Thymus (tissue), 11 donors: ENCODE results near the gene TMEM233. TPM values are rescaled to one million over a fixed set of nuclear protein-coding genes. Genes with fewer than 3 reads are reported as not detected.
"Not testable (repeated sequence)": the region's sequence is repeated elsewhere in the genome, so short reads cannot be mapped to it uniquely, and the experiment has no call there.

Source experiments
- DNase-seq, 9 donors: peaks; one replicate each; pipeline ENCODE4 v3.0.0-alpha.2; 2013; ENCODE audit warnings: low spot score in 9 of 9, low read depth in 6 of 9, missing footprints in 1 of 9
- H3K27ac ChIP-seq, 2 donors: one replicate each; pipeline ENCODE4 v1.5.1; 2013; ENCODE audit warnings: control low read depth in 1 of 2, low read depth in 1 of 2, low read length in 1 of 2, mild to moderate bottlenecking in 1 of 2, moderate library complexity in 1 of 2
- H3K27me3 ChIP-seq, 2 donors: one replicate each; pipeline ENCODE4 v1.5.1; 2013; ENCODE audit warnings: low read length in 1 of 2; ENCODE audit not compliant: control insufficient read depth in 2 of 2, insufficient read depth in 1 of 2
- H3K36me3 ChIP-seq, 2 donors: one replicate each; pipeline ENCODE4 v1.5.1; 2013; ENCODE audit warnings: low read length in 1 of 2, mild to moderate bottlenecking in 1 of 2, moderate library complexity in 1 of 2; ENCODE audit not compliant: control insufficient read depth in 2 of 2, insufficient read depth in 2 of 2
- H3K4me1 ChIP-seq, 2 donors: one replicate each; pipeline ENCODE4 v1.5.1; 2013; ENCODE audit warnings: low read length in 2 of 2; ENCODE audit not compliant: control insufficient read depth in 2 of 2, insufficient read depth in 2 of 2
- H3K4me3 ChIP-seq, 2 donors: one replicate each; pipeline ENCODE4 v1.5.1; 2013; ENCODE audit warnings: low read length in 2 of 2, control low read depth in 1 of 2, mild to moderate bottlenecking in 1 of 2
- H3K9me3 ChIP-seq, 2 donors: one replicate each; pipeline ENCODE4 v1.5.1; 2013; ENCODE audit warnings: low read length in 1 of 2, mild to moderate bottlenecking in 1 of 2; ENCODE audit not compliant: control insufficient read depth in 2 of 2, insufficient read depth in 1 of 2
- WGBS: extraction: QIAGEN DNeasy Blood & Tissue Kit; methylation state at CpG from one replicate; pipeline ENCODE4 v1.1.7; 2013; 5-methylcytosine and 5-hydroxymethylcytosine counted together
- polyA plus RNA-seq: library from polyadenylated mRNA; stranded (reverse); fragments of 200-250 nt; gene quantifications from one replicate; pipeline ENCODE4 v1.2.3, GENCODE V29; 2013
- total RNA-seq: library from RNA; stranded (reverse); fragments of 120-200 nt; gene quantifications from one replicate; pipeline ENCODE4 v1.2.4, GENCODE V29; 2013
- donor health status: healthy.

The TMEM233 gene
- total and polyA plus RNA-seq, 2 donors, result 1.1 to 1.7 TPM

DNA sequence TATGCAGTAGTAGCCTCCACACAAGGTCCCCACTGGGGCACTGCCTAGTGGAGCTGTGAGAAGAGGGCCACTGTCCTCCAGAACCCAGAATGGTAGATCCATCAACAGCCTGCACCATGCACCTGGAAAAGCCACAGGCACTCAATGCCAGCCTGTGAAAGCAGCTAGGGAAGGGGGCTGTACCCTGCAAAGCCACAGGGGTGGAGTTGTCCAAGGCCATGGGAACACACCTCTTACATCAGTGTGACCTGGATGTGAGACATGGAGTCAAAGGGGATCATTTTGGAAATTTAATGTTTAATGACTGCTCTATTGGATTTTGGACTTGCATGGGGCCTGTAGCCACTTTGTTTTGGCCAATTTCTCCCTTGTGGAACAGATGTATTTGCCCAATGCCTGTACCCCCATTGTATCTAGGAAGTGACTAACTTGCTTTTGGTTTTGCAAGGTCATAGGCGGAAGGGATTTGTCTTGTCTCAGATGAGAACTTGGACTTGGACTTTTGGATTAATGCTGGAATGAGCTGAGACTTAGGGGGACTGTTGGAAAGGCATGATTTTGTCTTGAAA, 24.8 kb downstream of the TMEM233 start:
- not testable (repeated sequence) for H3K27me3 ChIP-seq, DNase-seq, H3K4me3 ChIP-seq, H3K4me1 ChIP-seq, H3K36me3 ChIP-seq, H3K9me3 ChIP-seq, H3K27ac ChIP-seq
- 100% methylated on average over 1 of the region's 1 CpG for WGBS

- WGBS, result 28% methylated on average over 1 of the region's 1 CpG
- no peaks in the 10 kb centered on the region for H3K27me3 ChIP-seq
- DNase-seq, result no peak
- no peaks in the 10 kb centered on the region for H3K4me1 ChIP-seq
- H3K4me3 ChIP-seq, result no peak overlapping the region
- no peaks in the 10 kb centered on the region for H3K36me3 ChIP-seq
- no peak overlapping the region for H3K27ac ChIP-seq
- H3K9me3 ChIP-seq, result no peaks in the 10 kb centered on the region
These were observed 26.9 kb downstream of the TMEM233 start for GRCh38 chr12:119620490-119620889.

DNA sequence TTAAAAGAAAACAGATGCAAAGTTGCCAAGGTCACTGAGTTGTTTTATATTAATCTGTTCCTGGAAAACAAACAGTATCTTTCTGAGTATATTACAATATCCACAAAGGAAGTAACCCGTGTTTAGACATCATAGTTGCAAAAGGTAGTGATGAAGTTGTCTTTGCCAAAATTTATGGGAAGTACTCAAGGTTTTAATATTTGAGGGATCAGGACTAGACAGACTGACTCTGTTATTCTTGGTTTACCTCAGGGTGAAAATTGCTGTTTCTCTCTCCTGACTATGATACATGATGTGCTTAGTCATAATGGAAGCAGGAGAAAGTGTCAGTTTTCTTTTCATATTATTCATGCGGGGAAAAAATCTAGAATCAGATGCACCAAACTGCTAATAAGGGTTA, 28.3 kb downstream of the TMEM233 start:
- Histone ChIP-seq H3K27ac (no peak overlapping the region), H3K36me3 (no peaks in the 10 kb centered on the region), H3K27me3 (no peaks in the 10 kb centered on the region), H3K9me3 (no peaks in the 10 kb centered on the region), H3K4me1 (no peaks in the 10 kb centered on the region), H3K4me3 (no peak overlapping the region)
- 79% methylated on average over 2 of the region's 2 CpGs for WGBS
- DNase-seq, result no peak

GRCh38 chr12:119624966-119625365, 31.4 kb downstream of the TMEM233 start:
- no peaks in the 10 kb centered on the region for H3K9me3 ChIP-seq

GRCh38 chr12:119627019-119627643, 33.6 kb downstream of the TMEM233 start:
- WGBS, result 91% methylated on average over 6 of the region's 6 CpGs
- H3K4me3 ChIP-seq, result no peak overlapping the region
- no peaks in the 10 kb centered on the region for H3K4me1 ChIP-seq
- no peaks in the 10 kb centered on the region for H3K27me3 ChIP-seq
- no peak overlapping the region for H3K27ac ChIP-seq
- no peaks in the 10 kb centered on the region for H3K9me3 ChIP-seq
- no peaks in the 10 kb centered on the region for H3K36me3 ChIP-seq
- DNase-seq, result no peak

More at GRCh38 chr12:119624966-119625365, 31.4 kb downstream of the TMEM233 start:
- no peaks in the 10 kb centered on the region for H3K4me1 ChIP-seq
- DNase-seq, result peak in 1 of 9 donors; percentile 2
- peak overlapping the region in 1 of 2 donors; percentile 5 for H3K27ac ChIP-seq
- no peak overlapping the region for H3K4me3 ChIP-seq
- WGBS, result 91% methylated on average over 4 of the region's 4 CpGs
- no peaks in the 10 kb centered on the region for H3K27me3 ChIP-seq
- no peaks in the 10 kb centered on the region for H3K36me3 ChIP-seq

GRCh38 chr12:119627686-119628085, 34.1 kb downstream of the TMEM233 start:
- no peaks in the 10 kb centered on the region for H3K27me3 ChIP-seq
- H3K4me1 ChIP-seq, result no peaks in the 10 kb centered on the region
- WGBS, result 91% methylated on average over 6 of the region's 6 CpGs
- no peak for DNase-seq
- H3K36me3 ChIP-seq, result no peaks in the 10 kb centered on the region
- no peak overlapping the region for H3K27ac ChIP-seq
- H3K9me3 ChIP-seq, result no peaks in the 10 kb centered on the region
- no peak overlapping the region for H3K4me3 ChIP-seq

GRCh38 chr12:119630223-119630780, 36.7 kb downstream of the TMEM233 start:
- H3K4me3 ChIP-seq, result no peak overlapping the region
- H3K9me3 ChIP-seq, result no peaks in the 10 kb centered on the region
- WGBS, result 93% methylated on average over 7 of the region's 7 CpGs
- no peaks in the 10 kb centered on the region for H3K36me3 ChIP-seq
- H3K4me1 ChIP-seq, result no peaks in the 10 kb centered on the region
- no peaks in the 10 kb centered on the region for H3K27me3 ChIP-seq
- no peak for DNase-seq
- H3K27ac ChIP-seq, result no peak overlapping the region

GRCh38 chr12:119630962-119631550, 37.5 kb downstream of the TMEM233 start:
- Histone ChIP-seq H3K9me3 (no peaks in the 10 kb centered on the region), H3K4me1 (no peaks in the 10 kb centered on the region), H3K4me3 (no peak overlapping the region), H3K36me3 (no peaks in the 10 kb centered on the region), H3K27ac (no peak overlapping the region), H3K27me3 (no peaks in the 10 kb centered on the region)
- 92% methylated on average over 1 of the region's 1 CpG for WGBS
- no peak for DNase-seq

- no peaks in the 10 kb centered on the region for H3K27me3 ChIP-seq
- no peak overlapping the region for H3K4me3 ChIP-seq
- H3K4me1 ChIP-seq, result no peaks in the 10 kb centered on the region
- DNase-seq, result no peak
- H3K9me3 ChIP-seq, result no peaks in the 10 kb centered on the region
- WGBS, result 93% methylated on average over 4 of the region's 4 CpGs
- no peaks in the 10 kb centered on the region for H3K36me3 ChIP-seq
- no peak overlapping the region for H3K27ac ChIP-seq
These were observed 38.5 kb downstream of the TMEM233 start for GRCh38 chr12:119631930-119632678.
